ENCODE data around the gene GYPC.

The GYPC gene

DNA sequence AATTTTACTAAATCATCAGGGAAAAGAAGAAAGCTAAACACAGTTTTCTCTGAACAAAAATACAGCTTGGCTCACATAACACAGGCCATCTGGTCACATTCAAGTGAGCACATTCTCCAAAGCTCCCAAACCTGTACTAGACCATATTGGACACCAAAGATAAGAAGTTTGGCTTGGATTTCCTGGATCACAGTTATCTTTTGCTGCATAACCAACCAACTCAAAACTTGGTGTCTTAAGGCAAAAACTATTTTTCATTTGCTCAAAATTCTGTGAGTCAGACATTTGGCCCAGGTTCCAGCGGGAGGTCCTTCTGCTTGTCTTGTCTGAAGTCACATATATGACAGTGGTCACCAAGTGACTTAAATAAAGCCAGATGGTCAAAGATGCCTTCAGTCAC is 83.2 kb downstream of the GYPC start:
- Mint-ChIP-seq H3K27me3 (no peaks in the 10 kb centered on the region), H3K27ac (no peak overlapping the region), H3K36me3 (no peaks in the 10 kb centered on the region), H3K4me3 (no peak overlapping the region), H3K9me3 (ENCODE audit: low read depth) (peaks cover 3% of the 10 kb centered on the region), H3K4me1 (ENCODE audit: low read depth) (peaks cover 9% of the 10 kb centered on the region)

DNA sequence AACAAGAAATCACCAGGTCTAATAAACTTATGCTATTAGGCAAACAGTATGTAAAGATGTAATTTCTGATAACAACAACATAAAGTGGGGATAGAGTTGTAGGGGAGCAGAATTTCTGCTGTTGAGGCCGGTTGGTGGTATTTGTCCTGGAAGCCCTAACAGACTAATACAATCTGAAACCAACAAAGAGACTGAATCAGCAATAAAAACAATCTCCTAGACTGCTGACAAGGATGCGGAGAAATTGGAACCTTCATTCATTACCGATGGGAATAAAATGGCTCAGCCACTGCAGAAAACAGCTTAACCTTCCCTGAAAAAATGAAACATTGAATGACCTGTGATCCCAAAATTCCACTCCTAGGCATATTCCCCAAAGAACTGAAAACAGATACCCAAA is 88.7 kb downstream of the GYPC start:
- Mint-ChIP-seq H3K4me1 (ENCODE audit: low read depth) (peaks cover 14% of the 10 kb centered on the region), H3K36me3 (no peaks in the 10 kb centered on the region), H3K4me3 (no peak overlapping the region), H3K9me3 (ENCODE audit: low read depth) (peaks cover 3% of the 10 kb centered on the region), H3K27me3 (no peaks in the 10 kb centered on the region), H3K27ac (no peak overlapping the region)
